GM23338 (cell line): ENCODE results near the gene KIF19. TPM values are rescaled to one million over a fixed set of nuclear protein-coding genes. Genes with fewer than 3 reads are reported as not detected.
A peak's percentile ranks its signal among the peaks of the same experiment; 100 is the strongest.

Experiments
- ATAC-seq: fragments of 200-7000 bp; cut with Tn5 transposase; 3 replicates; pipeline ENCODE4 v1.9.1; 2020
- DNase-seq: peaks from one replicate; pipeline ENCODE4 v3.0.0-alpha.2; 2015; ENCODE audit warnings: low spot score
- H2AFZ ChIP-seq: fragments of 200-600 bp; sonication (generic); 2 replicates; pipeline ENCODE4 v1.8.0; 2016; ENCODE audit warnings: antibody characterized with exemption, mild to moderate bottlenecking, moderate library complexity
- H3F3A ChIP-seq: fragments of 200-600 bp; sonication (generic); replicated peaks from 2 replicates; pipeline ENCODE4 v1.8.0; 2017; ENCODE audit warnings: antibody characterized with exemption, mixed run types, low read depth
- H3K27ac ChIP-seq: fragments of 200-600 bp; sonication (generic); 2 replicates; pipeline ENCODE4 v1.6.1; 2016; ENCODE audit warnings: low read depth
- H3K27me3 ChIP-seq: fragments of 200-600 bp; sonication (generic); 2 replicates; pipeline ENCODE4 v1.8.0; 2016; ENCODE audit warnings: mild to moderate bottlenecking, mixed run types, moderate library complexity; ENCODE audit not compliant: insufficient read depth
- H3K36me3 ChIP-seq: fragments of 200-600 bp; sonication (generic); 2 replicates; pipeline ENCODE4 v1.8.0; 2016; ENCODE audit warnings: mild to moderate bottlenecking; ENCODE audit not compliant: insufficient read depth
- H3K4me1 ChIP-seq: fragments of 200-600 bp; sonication (generic); 2 replicates; pipeline ENCODE4 v1.8.0; 2016; ENCODE audit warnings: mild to moderate bottlenecking, moderate library complexity; ENCODE audit not compliant: insufficient read depth
- H3K4me2 ChIP-seq: fragments of 200-600 bp; sonication (generic); 2 replicates; pipeline ENCODE4 v1.7.1; 2017; ENCODE audit warnings: mixed run types
- H3K4me3 ChIP-seq: fragments of 200-600 bp; sonication (generic); 2 replicates; pipeline ENCODE4 v1.6.1; 2016; ENCODE audit warnings: mixed run types
- H3K79me2 ChIP-seq: fragments of 200-600 bp; sonication (generic); replicated peaks from 2 replicates; pipeline ENCODE4 v1.8.0; 2017; ENCODE audit warnings: mild to moderate bottlenecking; ENCODE audit not compliant: insufficient read depth
- H3K9me2 ChIP-seq: fragments of 200-600 bp; sonication (generic); 2 replicates; pipeline ENCODE4 v1.8.0; 2017; ENCODE audit not compliant: insufficient read depth
- H4K20me1 ChIP-seq: fragments of 200-600 bp; sonication (generic); replicated peaks from 2 replicates; pipeline ENCODE4 v1.8.0; 2017; ENCODE audit warnings: mild to moderate bottlenecking; ENCODE audit not compliant: insufficient read depth
- H3K27ac Mint-ChIP-seq: 2 replicates; pipeline ENCODE4 v1.8.0; 2020; ENCODE audit warnings: inconsistent platforms, mild to moderate bottlenecking, moderate library complexity, mixed read lengths
- H3K27me3 Mint-ChIP-seq: 3 replicates; pipeline ENCODE4 v1.8.0; 2022; ENCODE audit warnings: low read depth, mild to moderate bottlenecking, moderate library complexity, mixed read lengths, inconsistent platforms; ENCODE audit not compliant: insufficient read depth, poor library complexity
- H3K36me3 Mint-ChIP-seq: 3 replicates; pipeline ENCODE4 v1.8.0; 2021; ENCODE audit warnings: low read depth, mild to moderate bottlenecking, inconsistent platforms, moderate library complexity, mixed read lengths
- H3K4me1 Mint-ChIP-seq: 3 replicates; pipeline ENCODE4 v1.8.0; 2020; ENCODE audit warnings: mild to moderate bottlenecking, inconsistent platforms, mixed read lengths
- H3K4me3 Mint-ChIP-seq: 3 replicates; pipeline ENCODE4 v1.8.0; 2021; ENCODE audit warnings: moderate library complexity, mild to moderate bottlenecking, inconsistent platforms, mixed read lengths
- H3K9me3 Mint-ChIP-seq: 3 replicates; pipeline ENCODE4 v1.8.0; 2020; ENCODE audit warnings: moderate library complexity, mild to moderate bottlenecking, inconsistent platforms, mixed read lengths
- CREB1 ChIP-seq: fragments of 250-450 bp; sonication (Bioruptor Pico); IDR thresholded peaks from 2 replicates; pipeline ENCODE4 v1.5.0; 2020; ENCODE audit warnings: low read depth, mild to moderate bottlenecking, moderate library complexity
- EZH2phosphoT487 ChIP-seq: fragments of 200-600 bp; sonication (generic); IDR thresholded peaks from one replicate; pipeline ENCODE4 v1.8.1; 2018; ENCODE audit warnings: antibody characterized with exemption; ENCODE audit not compliant: unreplicated experiment
- JUNB ChIP-seq: IDR thresholded peaks from one replicate; pipeline ENCODE4 v1.6.1; 2016; ENCODE audit warnings: antibody characterized with exemption; ENCODE audit not compliant: unreplicated experiment
- NANOG ChIP-seq: IDR thresholded peaks from 2 replicates; pipeline ENCODE4 v1.6.1; 2016; ENCODE audit warnings: antibody characterized with exemption, borderline replicate concordance
- REST ChIP-seq: IDR thresholded peaks from one replicate; pipeline ENCODE4 v1.6.1; 2018; ENCODE audit warnings: antibody characterized with exemption; ENCODE audit not compliant: unreplicated experiment
- STAT1 ChIP-seq: IDR thresholded peaks from one replicate; pipeline ENCODE4 v1.6.1; 2016; ENCODE audit warnings: antibody characterized with exemption; ENCODE audit not compliant: unreplicated experiment
- polyA plus RNA-seq: library from polyadenylated mRNA; unstranded; fragments of >200 nt; fragmentation: Nextera tagmentation; extraction: Ambion mirVana; gene quantifications from 2 replicates; pipeline ENCODE4 v1.2.1, GENCODE V29; 2016
- total RNA-seq: library from RNA; depleted of rRNA; stranded (reverse); fragments of >200 nt; shearing (Covaris generic); gene quantifications from 2 replicates; pipeline ENCODE4 v1.2.3, GENCODE V29; 2014
- TF ChIP-seq, protein P1 (sequence below), 2 experiments: fragments of 200-600 bp in 1 of 2; sonication (generic) in 1 of 2; conservative IDR thresholded peaks; 2 replicates each; pipeline versions ENCODE4 v1.5.1 to v1.6.1; 2016 to 2017; ENCODE audit warnings: antibody characterized with exemption in 2 of 2, low read depth in 2 of 2, mild to moderate bottlenecking in 2 of 2, moderate library complexity in 1 of 2
- TF ChIP-seq, protein P2 (sequence below): IDR thresholded peaks from 2 replicates; pipeline ENCODE4 v1.6.1; 2016; ENCODE audit warnings: antibody characterized with exemption

KIF19 gene
- total and polyA plus RNA-seq, 2 experiments from 2014 or later = 0.35 to 0.36 TPM

DNA sequence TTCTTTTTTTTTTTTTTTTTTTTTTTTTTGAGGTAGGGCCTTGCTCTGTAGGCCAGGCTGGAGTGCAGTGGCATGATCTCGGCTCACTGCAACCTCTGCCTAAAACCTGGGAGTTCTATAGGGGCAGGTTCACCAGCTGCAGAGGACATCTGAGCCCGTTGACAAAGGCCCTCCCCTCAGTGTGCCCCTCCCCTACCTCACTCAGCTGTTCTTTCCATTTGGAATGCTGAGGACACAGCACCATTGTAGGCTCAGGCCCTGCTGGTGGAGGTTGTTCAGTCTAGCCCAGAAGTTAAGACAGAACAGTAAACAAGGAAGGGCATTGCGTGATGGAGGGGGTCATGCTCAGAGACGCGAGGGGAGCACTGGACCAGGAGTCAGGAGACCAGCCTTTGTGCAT, 21.8 kb upstream of the KIF19 start (continued):
- TF ChIP-seq, protein P1, sequence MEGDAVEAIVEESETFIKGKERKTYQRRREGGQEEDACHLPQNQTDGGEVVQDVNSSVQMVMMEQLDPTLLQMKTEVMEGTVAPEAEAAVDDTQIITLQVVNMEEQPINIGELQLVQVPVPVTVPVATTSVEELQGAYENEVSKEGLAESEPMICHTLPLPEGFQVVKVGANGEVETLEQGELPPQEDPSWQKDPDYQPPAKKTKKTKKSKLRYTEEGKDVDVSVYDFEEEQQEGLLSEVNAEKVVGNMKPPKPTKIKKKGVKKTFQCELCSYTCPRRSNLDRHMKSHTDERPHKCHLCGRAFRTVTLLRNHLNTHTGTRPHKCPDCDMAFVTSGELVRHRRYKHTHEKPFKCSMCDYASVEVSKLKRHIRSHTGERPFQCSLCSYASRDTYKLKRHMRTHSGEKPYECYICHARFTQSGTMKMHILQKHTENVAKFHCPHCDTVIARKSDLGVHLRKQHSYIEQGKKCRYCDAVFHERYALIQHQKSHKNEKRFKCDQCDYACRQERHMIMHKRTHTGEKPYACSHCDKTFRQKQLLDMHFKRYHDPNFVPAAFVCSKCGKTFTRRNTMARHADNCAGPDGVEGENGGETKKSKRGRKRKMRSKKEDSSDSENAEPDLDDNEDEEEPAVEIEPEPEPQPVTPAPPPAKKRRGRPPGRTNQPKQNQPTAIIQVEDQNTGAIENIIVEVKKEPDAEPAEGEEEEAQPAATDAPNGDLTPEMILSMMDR (conservative IDR thresholded peaks at IDR 0.05; ENCODE audit: low read depth in 2 of 2) = no peak
- TF ChIP-seq STAT1 (no peak), NANOG (no peak), EZH2phosphoT487 (no peak), JUNB (no peak), REST (no peak)

DNA sequence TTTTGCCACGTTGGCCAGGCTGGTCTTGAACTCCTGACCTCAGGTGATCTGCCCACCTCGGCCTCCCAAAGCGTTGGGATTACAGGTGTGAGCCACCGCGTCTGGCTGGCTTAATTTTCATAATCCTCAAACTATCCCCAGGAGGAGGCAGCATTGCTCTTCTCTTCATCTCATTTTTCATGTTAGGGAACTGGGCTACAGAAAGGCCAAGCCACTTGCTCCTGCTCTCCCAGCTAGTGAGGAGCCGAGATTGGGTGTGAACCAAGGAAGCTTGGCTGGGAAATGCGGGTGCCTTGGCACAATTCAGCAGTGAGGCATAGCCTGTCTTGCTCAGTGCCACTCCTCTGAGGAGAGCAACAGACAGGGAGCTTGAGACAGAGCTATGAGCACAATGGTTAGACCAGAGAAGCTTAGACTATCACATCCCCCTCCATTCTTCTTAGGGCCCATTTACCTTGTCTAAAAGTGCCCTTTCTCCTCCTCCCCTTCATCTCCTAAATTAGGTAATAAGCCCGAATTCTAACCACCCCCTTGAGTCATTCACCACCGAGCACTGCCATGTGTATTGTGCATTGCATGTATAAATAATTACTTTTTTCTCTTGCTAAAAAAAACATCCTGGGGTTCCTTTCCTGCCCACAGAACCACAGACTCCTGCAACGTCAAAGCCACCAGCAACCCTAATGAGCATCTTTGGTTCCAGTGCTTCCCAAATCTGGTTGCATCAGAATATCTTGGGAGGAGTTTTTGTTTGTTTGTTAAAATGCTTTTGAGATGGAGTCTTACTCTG, 20.0 kb upstream of the KIF19 start:
- Histone ChIP-seq H3F3A (no peaks in the 10 kb centered on the region), H3K4me3 (no peak overlapping the region), H3K4me2 (no peak overlapping the region), H3K27me3 (no peaks in the 10 kb centered on the region), H3K36me3 (no peaks in the 10 kb centered on the region), H3K4me1 (no peaks in the 10 kb centered on the region; the same call in 1 of the 2 replicates), H2AFZ (no peak overlapping the region), H3K27ac (no peak overlapping the region), H4K20me1 (no peaks in the 10 kb centered on the region), H3K9me2 (no peaks in the 10 kb centered on the region), H3K79me2 (no peaks in the 10 kb centered on the region)
- no peak overlapping the region for H3K27ac Mint-ChIP-seq
- TF ChIP-seq, protein P2, sequence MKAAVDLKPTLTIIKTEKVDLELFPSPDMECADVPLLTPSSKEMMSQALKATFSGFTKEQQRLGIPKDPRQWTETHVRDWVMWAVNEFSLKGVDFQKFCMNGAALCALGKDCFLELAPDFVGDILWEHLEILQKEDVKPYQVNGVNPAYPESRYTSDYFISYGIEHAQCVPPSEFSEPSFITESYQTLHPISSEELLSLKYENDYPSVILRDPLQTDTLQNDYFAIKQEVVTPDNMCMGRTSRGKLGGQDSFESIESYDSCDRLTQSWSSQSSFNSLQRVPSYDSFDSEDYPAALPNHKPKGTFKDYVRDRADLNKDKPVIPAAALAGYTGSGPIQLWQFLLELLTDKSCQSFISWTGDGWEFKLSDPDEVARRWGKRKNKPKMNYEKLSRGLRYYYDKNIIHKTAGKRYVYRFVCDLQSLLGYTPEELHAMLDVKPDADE = no peak
- TF ChIP-seq EZH2phosphoT487 = no peak
- TF ChIP-seq CREB1 (CRISPR knock-in tag) = no peak
- TF ChIP-seq JUNB = no peak
- TF ChIP-seq, protein P1 (conservative IDR thresholded peaks at IDR 0.05; ENCODE audit: low read depth in 2 of 2) = peak; percentile 32 to 63
- peaks cover 3% of the 10 kb centered on the region; the same call in 1 of the 3 replicates for H3K9me3 Mint-ChIP-seq
- no peaks in the 10 kb centered on the region for H3K36me3 Mint-ChIP-seq
- no peak overlapping the region for H3K4me3 Mint-ChIP-seq
- peak; percentile 21; the same call in 2 of the 3 replicates for ATAC-seq
- peaks cover 7% of the 10 kb centered on the region for H3K27me3 Mint-ChIP-seq
- peak; percentile 60 for DNase-seq
- H3K4me1 Mint-ChIP-seq = peaks cover 4% of the 10 kb centered on the region; the same call in 2 of the 3 replicates
